Activated naive CD8-positive, alpha-beta T cell treated with anti-CD3 and anti-CD28 coated beads, Interleukin-2, amount 50 U/mL, for 24 hours (primary cell): ENCODE data around the gene NUP107.

ENCODE experiments used
- ATAC-seq: fragments of 150-1000 bp; cut with Tn5 transposase; one replicate; pipeline ENCODE4 v1.10.0; 2021
- DNase-seq: peaks from one replicate; pipeline ENCODE4 v3.0.0; 2021
- H3K27ac Mint-ChIP-seq: one replicate; pipeline ENCODE4 v1.8.0; 2021; ENCODE audit warnings: mild to moderate bottlenecking, mixed read lengths
- H3K27me3 Mint-ChIP-seq: one replicate; pipeline ENCODE4 v1.8.0; 2021; ENCODE audit warnings: mixed read lengths
- H3K36me3 Mint-ChIP-seq: one replicate; pipeline ENCODE4 v1.8.0; 2021; ENCODE audit warnings: low read depth, mixed read lengths
- H3K4me1 Mint-ChIP-seq: one replicate; pipeline ENCODE4 v1.8.0; 2021; ENCODE audit warnings: mixed read lengths
- H3K4me3 Mint-ChIP-seq: one replicate; pipeline ENCODE4 v1.8.0; 2021; ENCODE audit warnings: mild to moderate bottlenecking, moderate library complexity, mixed read lengths
- H3K9me3 Mint-ChIP-seq: one replicate; pipeline ENCODE4 v1.8.0; 2021; ENCODE audit warnings: mixed read lengths

Gene NUP107

GRCh38 chr12:68750506-68750905 lies 63.7 kb downstream of the NUP107 start:
- Mint-ChIP-seq H3K9me3 (no peaks in the 10 kb centered on the region), H3K27me3 (no peaks in the 10 kb centered on the region), H3K4me1 (peaks cover 28% of the 10 kb centered on the region), H3K4me3 (no peak overlapping the region), H3K27ac (no peak overlapping the region), H3K36me3 (peaks cover 19% of the 10 kb centered on the region)
- DNase-seq: no peak
- ATAC-seq: no peak

GRCh38 chr12:68755536-68756243 lies 68.9 kb downstream of the NUP107 start:
- Mint-ChIP-seq H3K9me3 (no peaks in the 10 kb centered on the region), H3K36me3 (peaks cover 24% of the 10 kb centered on the region), H3K4me1 (no peaks in the 10 kb centered on the region), H3K27me3 (no peaks in the 10 kb centered on the region), H3K4me3 (no peak overlapping the region), H3K27ac (no peak overlapping the region)
- ATAC-seq: no peak
- DNase-seq: no peak

GRCh38 chr12:68759852-68760251 lies 73.1 kb downstream of the NUP107 start:
- no peak overlapping the region for H3K4me3 Mint-ChIP-seq
- no peak overlapping the region for H3K27ac Mint-ChIP-seq
- H3K9me3 Mint-ChIP-seq: no peaks in the 10 kb centered on the region
- H3K36me3 Mint-ChIP-seq: peaks cover 22% of the 10 kb centered on the region
- ATAC-seq (no peak), DNase-seq (no peak)
- no peaks in the 10 kb centered on the region for H3K27me3 Mint-ChIP-seq
- no peaks in the 10 kb centered on the region for H3K4me1 Mint-ChIP-seq

GRCh38 chr12:68760806-68761441 lies 74.1 kb downstream of the NUP107 start:
- H3K4me3 Mint-ChIP-seq: no peak overlapping the region
- no peaks in the 10 kb centered on the region for H3K27me3 Mint-ChIP-seq
- no peaks in the 10 kb centered on the region for H3K4me1 Mint-ChIP-seq
- no peak for ATAC-seq
- H3K27ac Mint-ChIP-seq: no peak overlapping the region
- peaks cover 19% of the 10 kb centered on the region for H3K36me3 Mint-ChIP-seq
- DNase-seq: no peak
- no peaks in the 10 kb centered on the region for H3K9me3 Mint-ChIP-seq

GRCh38 chr12:68761442-68761812 lies 74.6 kb downstream of the NUP107 start:
- no peak overlapping the region for H3K27ac Mint-ChIP-seq
- no peak overlapping the region for H3K4me3 Mint-ChIP-seq

GRCh38 chr12:68761901-68762630 lies 75.3 kb downstream of the NUP107 start:
- H3K36me3 Mint-ChIP-seq: peaks cover 14% of the 10 kb centered on the region

More at GRCh38 chr12:68761442-68761812, 74.6 kb downstream of the NUP107 start:
- no peaks in the 10 kb centered on the region for H3K9me3 Mint-ChIP-seq
- H3K36me3 Mint-ChIP-seq: peaks cover 17% of the 10 kb centered on the region
- no peaks in the 10 kb centered on the region for H3K27me3 Mint-ChIP-seq
- H3K4me1 Mint-ChIP-seq: no peaks in the 10 kb centered on the region
- no peak for ATAC-seq
- no peak for DNase-seq

GRCh38 chr12:68762691-68763090 lies 75.9 kb downstream of the NUP107 start:
- DNase-seq (no peak), ATAC-seq (no peak)
- no peak overlapping the region for H3K27ac Mint-ChIP-seq
- peaks cover 13% of the 10 kb centered on the region for H3K36me3 Mint-ChIP-seq
- no peaks in the 10 kb centered on the region for H3K4me1 Mint-ChIP-seq
- no peaks in the 10 kb centered on the region for H3K9me3 Mint-ChIP-seq
- no peaks in the 10 kb centered on the region for H3K27me3 Mint-ChIP-seq
- no peak overlapping the region for H3K4me3 Mint-ChIP-seq

More at GRCh38 chr12:68761901-68762630, 75.3 kb downstream of the NUP107 start:
- Mint-ChIP-seq H3K4me1 (no peaks in the 10 kb centered on the region), H3K9me3 (no peaks in the 10 kb centered on the region), H3K27ac (no peak overlapping the region), H3K27me3 (no peaks in the 10 kb centered on the region), H3K4me3 (no peak overlapping the region)
- ATAC-seq (no peak), DNase-seq (no peak)

- Mint-ChIP-seq H3K36me3 (peaks cover 8% of the 10 kb centered on the region), H3K27me3 (no peaks in the 10 kb centered on the region), H3K4me3 (no peak overlapping the region), H3K9me3 (no peaks in the 10 kb centered on the region), H3K27ac (no peak overlapping the region), H3K4me1 (no peaks in the 10 kb centered on the region)
- ATAC-seq (no peak), DNase-seq (no peak)
Observed at GRCh38 chr12:68765696-68766095, 78.9 kb downstream of the NUP107 start.

GRCh38 chr12:68766646-68767045 lies 79.9 kb downstream of the NUP107 start:
- Mint-ChIP-seq H3K27me3 (no peaks in the 10 kb centered on the region), H3K4me1 (peaks cover 2% of the 10 kb centered on the region), H3K36me3 (peaks cover 8% of the 10 kb centered on the region), H3K27ac (no peak overlapping the region), H3K4me3 (no peak overlapping the region), H3K9me3 (no peaks in the 10 kb centered on the region)
- ATAC-seq (no peak), DNase-seq (no peak)

GRCh38 chr12:68767191-68767590 lies 80.4 kb downstream of the NUP107 start:
- no peak for DNase-seq
- no peak overlapping the region for H3K27ac Mint-ChIP-seq
- no peak overlapping the region for H3K4me3 Mint-ChIP-seq
- no peaks in the 10 kb centered on the region for H3K9me3 Mint-ChIP-seq
- ATAC-seq: no peak
- no peaks in the 10 kb centered on the region for H3K27me3 Mint-ChIP-seq
- H3K4me1 Mint-ChIP-seq: peaks cover 2% of the 10 kb centered on the region
- H3K36me3 Mint-ChIP-seq: peaks cover 5% of the 10 kb centered on the region

- peaks cover 5% of the 10 kb centered on the region for H3K36me3 Mint-ChIP-seq
- no peak for ATAC-seq
- no peak overlapping the region for H3K4me3 Mint-ChIP-seq
- DNase-seq: no peak
- peaks cover 15% of the 10 kb centered on the region for H3K4me1 Mint-ChIP-seq
- no peaks in the 10 kb centered on the region for H3K9me3 Mint-ChIP-seq
- H3K27ac Mint-ChIP-seq: no peak overlapping the region
- H3K27me3 Mint-ChIP-seq: no peaks in the 10 kb centered on the region
Observed at GRCh38 chr12:68768431-68768939, 81.7 kb downstream of the NUP107 start.

GRCh38 chr12:68769941-68770340 lies 83.2 kb downstream of the NUP107 start:
- no peak for DNase-seq
- H3K4me3 Mint-ChIP-seq: no peak overlapping the region
- peaks cover 21% of the 10 kb centered on the region for H3K4me1 Mint-ChIP-seq
- no peak for ATAC-seq
- H3K27ac Mint-ChIP-seq: no peak overlapping the region
- no peaks in the 10 kb centered on the region for H3K27me3 Mint-ChIP-seq
- no peaks in the 10 kb centered on the region for H3K36me3 Mint-ChIP-seq
- H3K9me3 Mint-ChIP-seq: no peaks in the 10 kb centered on the region

GRCh38 chr12:68771223-68771925 lies 84.6 kb downstream of the NUP107 start:
- Mint-ChIP-seq H3K36me3 (no peaks in the 10 kb centered on the region), H3K27ac (no peak overlapping the region), H3K27me3 (no peaks in the 10 kb centered on the region), H3K4me1 (peaks cover 21% of the 10 kb centered on the region), H3K9me3 (no peaks in the 10 kb centered on the region), H3K4me3 (no peak overlapping the region)
- no peak for ATAC-seq
- DNase-seq: no peak

- Mint-ChIP-seq H3K4me3 (peak overlapping the region; percentile 21), H3K36me3 (no peaks in the 10 kb centered on the region), H3K27ac (peak overlapping the region; percentile 70), H3K4me1 (peaks cover 21% of the 10 kb centered on the region), H3K27me3 (no peaks in the 10 kb centered on the region), H3K9me3 (no peaks in the 10 kb centered on the region)
- DNase-seq (no peak), ATAC-seq (no peak)
Observed at GRCh38 chr12:68772714-68773113, 85.9 kb downstream of the NUP107 start.
